Right hindlimb (tissue), 1 donor: ENCODE measurements around the gene CD6.

Source experiments
- DNase-seq: peaks from one replicate; pipeline ENCODE4 v3.0.0-alpha.2; 2018

The CD6 gene

DNA sequence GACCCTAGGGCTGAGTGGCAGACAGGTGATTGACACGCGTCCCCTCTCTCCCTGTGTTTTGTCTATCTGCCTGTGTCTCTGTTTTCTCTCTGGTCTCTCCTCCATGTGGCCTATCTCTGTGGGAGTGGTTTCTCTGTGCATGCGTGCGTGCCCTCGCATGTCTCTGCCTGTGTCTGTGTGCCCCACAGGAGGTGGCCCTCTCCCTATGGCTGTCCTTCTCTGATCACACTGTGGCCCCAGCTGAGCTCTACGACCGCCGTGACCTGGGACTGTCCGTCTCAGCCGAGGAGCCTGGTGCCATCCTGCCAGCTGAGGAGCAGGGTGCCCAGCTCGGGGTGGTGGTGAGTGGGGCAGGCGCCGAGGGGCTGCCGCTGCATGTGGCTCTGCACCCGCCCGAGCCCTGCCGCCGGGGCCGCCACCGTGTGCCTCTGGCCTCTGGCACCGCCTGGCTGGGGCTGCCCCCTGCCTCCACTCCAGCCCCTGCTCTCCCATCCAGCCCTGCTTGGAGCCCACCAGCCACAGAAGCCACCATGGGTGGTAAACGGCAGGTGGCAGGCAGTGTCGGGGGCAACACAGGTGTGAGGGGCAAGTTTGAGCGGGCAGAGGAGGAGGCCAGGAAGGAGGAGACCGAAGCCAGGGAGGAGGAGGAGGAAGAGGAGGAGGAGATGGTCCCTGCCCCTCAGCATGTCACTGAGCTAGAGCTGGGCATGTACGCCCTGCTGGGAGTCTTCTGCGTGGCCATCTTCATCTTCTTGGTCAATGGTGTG is 35.6 kb upstream of the CD6 start:
- no peak for DNase-seq

DNA sequence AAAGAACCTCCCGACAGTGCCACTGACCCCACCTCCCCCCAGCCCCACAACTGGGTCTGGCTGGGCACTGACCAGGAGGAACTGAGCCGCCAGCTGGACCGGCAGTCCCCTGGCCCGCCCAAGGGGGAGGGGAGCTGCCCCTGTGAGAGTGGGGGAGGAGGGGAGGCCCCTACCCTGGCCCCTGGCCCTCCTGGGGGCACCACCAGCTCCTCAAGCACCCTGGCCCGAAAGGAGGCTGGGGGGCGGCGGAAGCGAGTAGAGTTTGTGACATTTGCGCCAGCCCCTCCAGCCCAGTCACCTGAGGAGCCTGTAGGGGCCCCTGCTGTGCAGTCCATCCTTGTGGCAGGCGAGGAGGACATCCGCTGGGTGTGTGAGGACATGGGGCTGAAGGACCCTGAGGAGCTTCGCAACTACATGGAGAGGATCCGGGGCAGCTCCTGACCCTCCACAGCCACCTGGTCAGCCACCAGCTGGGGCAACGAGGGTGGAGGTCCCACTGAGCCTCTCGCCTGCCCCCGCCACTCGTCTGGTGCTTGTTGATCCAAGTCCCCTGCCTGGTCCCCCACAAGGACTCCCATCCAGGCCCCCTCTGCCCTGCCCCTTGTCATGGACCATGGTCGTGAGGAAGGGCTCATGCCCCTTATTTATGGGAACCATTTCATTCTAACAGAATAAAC is 34.9 kb upstream of the CD6 start:
- DNase-seq = no peak

DNA sequence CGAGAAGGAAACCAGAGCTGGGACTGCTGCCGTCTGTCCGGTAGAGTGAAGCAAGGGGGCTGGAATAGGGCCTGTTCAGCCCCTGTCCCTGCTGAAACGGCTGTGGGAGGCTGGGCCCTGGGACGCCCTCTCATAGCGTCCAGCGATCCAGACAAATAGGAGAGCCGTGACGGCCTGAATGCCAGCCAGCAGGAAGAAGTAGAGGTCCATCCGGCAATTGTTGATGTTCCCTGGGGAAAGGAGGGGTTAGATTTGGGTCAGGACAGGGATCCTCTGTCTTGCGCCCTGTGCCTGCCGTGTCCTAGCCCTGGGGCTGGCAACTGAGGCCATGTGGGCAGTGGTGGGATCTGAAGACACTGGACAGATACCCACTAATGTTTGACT is 34.3 kb upstream of the CD6 start:
- DNase-seq = no peak

DNA sequence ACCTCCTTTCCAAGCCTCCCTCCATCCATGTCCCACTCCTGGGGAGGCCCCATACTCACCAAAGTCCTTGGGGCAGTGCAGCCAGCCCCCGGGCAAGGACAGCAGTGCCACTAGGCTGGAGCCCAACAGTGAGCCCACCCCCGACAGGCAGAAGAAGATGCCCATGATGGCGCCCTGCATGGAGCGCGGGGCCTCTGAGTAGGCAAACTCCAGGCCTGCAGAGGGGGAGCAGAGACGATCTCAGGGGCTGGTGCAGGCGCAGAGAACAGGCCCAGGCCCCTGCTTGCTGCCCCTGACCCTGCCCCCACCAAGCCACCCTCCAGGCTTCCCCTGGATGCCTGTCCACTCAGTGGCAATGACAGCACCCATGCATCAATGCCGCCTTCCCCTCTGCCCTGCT is 33.7 kb upstream of the CD6 start:
- DNase-seq = no peak

DNA sequence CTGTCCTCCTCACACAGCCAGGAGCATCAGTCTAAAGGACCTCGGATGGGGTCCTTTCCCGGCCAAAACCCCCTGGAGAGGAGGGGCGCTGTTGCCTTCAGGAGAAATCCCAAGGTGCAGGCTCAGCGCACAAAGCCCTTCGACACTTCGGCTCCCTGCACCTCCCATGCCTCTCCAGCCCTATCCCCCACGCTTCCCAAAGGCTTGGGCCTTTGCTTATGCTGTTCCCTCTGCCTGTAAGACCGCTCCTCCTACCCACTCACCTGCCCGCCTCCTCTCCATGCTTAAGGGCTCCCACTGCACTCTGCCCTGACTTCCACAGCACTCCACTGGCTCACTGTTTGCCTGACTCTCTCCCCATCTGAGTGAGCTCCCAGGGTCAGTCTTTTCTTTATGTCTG is 33.0 kb upstream of the CD6 start:
- no peak for DNase-seq

DNA sequence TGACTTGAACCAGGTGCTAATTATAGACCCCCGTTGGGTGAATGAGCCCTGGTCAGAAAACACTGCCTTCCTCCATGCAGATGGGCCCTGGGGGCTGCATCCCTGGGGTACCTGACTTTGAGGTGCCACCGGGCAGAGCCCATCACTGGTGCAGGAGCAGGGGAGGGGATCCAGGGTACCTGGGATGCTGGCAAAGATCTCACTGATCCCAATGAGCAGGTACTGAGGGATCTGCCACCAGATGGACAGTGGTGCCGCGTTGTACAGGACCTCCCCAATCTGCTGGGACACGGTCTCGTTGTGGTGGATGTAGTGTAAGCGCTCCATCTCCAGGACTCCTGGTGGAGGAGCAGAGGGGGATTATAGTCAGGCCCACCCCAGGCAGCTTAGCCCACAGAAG is 32.2 kb upstream of the CD6 start:
- DNase-seq = no peak

DNA sequence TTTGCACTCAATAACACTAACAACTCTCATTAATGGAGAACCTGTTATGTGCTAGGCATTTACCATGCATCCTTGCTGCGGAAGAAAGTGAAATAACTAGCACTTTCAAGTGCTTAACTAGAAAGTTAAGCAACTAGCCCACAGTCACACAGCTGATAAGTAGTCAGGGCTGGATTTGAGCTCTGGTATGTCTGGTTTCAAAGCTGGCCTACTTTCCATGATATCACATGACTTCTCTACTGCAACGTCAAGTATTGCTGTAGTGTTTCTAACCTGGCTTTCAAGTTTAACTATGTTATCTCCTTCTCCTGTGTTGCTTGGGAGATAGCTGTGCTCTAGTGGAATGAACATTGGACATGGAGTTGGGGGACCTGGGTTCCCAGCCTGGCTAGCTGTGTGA is 31.6 kb upstream of the CD6 start:
- DNase-seq = no peak

DNA sequence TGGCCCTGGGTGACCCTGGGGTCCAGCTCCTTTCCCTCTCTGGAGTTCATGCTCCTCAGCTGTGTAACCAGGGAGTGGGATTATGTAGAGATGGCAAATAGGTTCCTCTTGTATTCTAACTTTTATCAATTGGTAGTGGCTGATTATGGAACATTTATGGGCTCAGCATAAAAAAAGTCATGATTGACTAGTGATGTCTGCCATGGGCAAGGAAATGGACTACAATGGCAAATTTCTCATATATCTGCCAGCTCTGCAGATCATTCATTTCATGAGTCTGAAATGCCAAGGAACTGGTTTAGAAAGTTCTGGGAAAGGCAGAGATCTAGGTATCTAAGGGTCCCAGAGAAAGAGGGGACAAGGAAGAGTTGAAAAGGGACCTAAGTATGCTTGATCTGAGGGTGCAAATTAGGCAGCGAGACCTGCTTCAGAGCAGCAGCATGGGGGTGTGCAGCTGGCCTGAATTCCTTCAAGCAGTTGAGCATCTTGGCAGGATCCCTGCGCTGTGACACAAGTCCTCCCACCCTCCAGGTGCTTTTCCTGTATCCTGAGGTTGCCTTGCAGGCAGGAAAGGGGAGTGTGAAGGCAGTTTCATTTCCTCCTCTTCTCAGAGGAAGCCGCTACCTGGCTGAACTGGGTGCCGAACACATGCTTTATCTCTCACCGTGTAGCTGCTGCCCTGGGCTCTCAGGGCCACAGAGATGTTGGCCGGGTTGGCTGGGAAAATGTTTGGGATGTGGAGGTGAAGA is 29.9 kb upstream of the CD6 start:
- no peak for DNase-seq

DNA sequence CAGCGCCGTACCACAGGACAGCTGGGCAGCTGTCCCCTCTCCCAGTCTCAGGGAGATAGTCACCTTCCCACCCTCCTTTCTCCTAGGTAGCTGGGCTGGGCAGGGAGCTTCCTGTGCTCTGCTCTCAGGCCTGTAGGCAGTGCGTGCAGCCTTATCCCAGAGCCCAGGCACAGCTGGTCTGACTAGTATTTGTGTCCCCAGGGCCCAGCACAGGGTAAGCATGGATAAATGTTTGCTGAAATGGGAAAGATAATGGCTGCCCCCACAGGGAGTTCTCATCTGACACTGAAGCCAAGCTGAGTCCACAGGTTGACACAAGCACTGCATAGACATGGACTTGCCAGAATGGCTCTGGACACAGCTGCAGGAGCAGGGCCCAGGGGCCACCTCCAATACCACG is 29.3 kb upstream of the CD6 start:
- DNase-seq = no peak

DNA sequence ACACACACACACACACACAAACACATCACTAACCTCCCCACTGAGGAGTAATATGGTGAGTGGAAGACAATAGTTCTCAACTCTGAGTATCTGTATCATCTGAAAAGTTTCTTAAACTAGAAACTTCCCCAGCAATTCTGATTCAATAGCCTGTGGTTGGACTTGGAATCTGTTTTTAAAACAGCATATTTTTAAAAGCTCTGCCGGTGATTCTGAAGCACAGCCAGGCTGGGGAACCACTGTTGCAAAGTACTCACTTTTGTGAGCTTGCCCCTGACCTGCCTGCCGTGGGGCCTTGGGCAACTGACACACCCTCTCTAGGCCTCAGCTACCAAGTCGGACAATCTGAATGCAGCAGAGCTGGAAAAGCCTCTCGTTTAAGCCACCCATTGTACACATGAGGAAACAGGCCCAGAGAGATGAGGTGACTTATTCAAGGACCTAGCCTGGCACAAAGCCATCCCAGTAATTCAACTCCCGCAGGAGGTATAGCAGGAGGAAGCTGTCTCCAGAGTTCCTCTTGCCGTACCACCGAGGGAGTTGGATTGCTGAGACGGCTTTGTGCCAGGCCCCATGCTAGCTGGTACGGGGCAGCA is 28.4 kb upstream of the CD6 start:
- DNase-seq = no peak

DNA sequence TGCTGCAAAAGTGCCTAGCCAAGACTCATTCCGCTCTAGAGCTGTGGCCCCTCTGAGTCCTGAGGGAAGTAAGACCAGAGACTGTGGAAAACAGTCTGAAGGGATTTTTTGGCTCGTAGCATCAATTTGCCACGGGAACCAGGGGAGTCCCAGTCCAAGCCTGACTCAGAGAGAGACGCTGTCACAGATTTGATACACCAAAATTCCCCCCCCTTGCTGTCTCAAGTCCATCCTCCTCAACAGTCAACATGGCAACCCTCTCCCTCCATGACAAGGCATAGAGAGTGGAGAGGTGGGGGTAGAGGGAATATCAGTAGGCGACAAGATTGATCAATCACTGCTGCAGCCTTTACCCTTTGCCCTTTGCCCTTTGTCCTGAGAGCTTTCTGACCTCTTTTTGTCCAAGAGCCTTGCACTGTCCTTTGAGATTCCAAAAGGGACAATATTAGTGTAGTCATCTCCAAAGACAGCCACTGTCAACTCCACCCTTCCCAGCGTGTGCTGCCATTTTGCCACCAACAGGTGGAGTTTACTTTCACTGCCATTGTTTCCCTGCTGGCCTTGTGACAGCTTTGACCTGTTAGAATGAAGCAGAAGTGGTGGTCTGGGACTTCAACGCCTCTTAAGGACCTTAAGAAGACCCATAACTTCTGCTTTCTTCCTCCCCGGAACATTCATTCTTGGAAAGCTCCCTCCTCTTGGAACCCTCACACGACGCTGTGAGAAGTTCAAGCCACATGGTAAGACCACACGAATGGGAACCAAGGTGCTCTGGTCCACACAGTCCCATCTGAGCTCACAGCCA is 26.8 kb upstream of the CD6 start:
- no peak for DNase-seq

DNA sequence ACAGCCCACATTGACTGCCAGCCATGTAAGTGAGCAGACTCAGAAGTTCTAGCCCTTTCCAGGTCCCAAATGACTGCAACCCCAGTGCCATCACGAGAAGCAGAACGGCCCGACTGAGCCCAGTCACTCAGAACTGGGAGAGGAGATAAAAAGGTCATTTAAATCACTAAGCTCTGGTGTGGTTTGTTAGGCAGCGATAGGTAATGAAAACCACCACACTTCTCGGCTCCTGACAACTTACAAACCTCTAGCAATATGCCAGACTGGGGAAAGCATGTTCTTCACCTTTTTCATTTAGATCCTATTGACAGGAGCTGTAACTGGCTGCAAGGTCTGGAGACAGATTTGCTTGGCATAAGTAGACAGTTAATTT is 26.2 kb upstream of the CD6 start:
- DNase-seq = no peak

DNA sequence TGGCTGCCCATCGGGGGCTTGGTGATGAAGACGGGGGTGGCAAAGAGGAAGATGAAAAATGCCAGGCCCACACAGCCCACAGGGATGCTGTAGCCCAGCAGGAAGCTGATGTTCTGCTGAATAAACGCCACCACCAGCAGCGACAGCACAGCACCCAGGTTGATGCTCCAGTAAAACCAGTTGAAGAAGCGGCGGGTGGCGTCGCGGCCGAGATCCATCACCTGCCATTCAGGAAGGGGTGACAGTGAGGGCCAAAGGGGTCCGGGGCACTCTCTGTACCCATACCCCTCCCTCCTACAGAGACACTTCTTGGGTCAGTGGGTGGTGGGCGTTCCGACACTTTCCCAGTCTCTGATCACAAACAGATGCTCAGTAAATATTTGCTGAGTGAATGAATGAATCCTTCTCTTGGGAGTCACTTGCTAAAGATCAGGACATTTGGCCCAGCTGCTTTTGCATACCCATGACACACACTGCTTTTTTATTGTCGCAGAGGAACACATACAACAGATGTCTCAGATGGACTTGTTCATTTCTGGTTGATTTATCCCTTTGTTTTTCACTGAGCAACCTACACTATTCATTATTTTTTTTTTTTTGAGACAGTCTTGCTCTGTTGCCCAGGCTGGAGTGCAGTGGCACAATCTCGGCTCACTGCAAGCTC is 24.7 kb upstream of the CD6 start:
- no peak for DNase-seq

DNA sequence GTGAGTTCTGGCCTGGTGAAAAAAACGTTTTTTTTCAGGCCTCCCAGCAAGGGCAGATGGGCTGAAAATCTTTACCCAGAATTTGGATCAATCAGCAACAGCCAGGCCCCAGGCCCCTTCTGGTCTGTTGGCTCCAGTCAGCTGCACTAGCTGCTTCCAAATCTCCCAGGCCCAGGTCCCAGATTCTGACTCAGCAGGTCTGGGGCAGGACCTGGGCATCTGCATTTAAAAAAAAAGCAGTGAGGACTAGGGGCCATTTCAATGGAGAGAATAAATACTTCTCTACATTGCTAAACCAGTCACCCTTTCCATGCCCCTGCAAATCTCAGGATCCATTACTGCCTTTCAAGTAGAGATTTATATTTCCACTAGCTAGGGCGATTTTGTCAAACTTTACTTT is 23.8 kb upstream of the CD6 start:
- no peak for DNase-seq

DNA sequence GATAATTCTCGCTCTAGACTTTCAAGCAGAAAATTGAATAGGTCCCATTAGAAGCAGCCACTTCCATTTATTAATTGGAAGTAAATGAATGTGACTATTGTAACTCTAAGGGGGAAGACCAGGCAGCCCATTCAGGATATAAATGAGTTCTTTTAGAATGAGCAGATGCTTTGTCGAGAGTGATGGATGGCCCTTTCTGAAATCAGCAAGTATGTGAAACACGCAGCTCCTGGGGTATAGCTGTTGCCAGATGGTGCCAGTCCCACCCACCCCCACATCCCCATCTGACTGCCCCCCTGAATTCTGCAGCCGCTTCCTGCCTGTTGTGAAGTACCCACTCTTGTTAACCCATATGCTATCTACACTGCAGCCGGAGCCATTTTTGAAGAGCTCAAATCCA is 23.2 kb upstream of the CD6 start:
- DNase-seq = no peak

DNA sequence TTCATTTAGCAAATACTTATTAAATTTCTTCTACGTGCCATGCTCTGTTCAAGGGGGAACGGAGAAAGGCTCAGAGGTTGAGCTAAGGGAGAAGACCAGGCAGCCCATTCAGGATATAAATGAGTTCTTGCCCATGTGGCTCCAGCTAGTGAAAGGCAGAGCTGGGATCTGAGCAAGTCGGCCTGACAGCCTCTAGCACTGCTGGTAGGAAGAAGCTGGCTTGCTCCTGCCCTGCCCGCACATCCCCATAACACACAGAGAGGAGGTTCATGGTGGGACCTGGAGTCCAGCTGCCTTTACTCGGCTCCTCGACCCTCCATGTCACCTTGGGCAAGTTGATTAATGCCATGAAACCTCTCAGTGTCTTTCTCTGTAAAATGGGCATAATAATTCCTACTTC is 21.5 kb upstream of the CD6 start:
- no peak for DNase-seq

DNA sequence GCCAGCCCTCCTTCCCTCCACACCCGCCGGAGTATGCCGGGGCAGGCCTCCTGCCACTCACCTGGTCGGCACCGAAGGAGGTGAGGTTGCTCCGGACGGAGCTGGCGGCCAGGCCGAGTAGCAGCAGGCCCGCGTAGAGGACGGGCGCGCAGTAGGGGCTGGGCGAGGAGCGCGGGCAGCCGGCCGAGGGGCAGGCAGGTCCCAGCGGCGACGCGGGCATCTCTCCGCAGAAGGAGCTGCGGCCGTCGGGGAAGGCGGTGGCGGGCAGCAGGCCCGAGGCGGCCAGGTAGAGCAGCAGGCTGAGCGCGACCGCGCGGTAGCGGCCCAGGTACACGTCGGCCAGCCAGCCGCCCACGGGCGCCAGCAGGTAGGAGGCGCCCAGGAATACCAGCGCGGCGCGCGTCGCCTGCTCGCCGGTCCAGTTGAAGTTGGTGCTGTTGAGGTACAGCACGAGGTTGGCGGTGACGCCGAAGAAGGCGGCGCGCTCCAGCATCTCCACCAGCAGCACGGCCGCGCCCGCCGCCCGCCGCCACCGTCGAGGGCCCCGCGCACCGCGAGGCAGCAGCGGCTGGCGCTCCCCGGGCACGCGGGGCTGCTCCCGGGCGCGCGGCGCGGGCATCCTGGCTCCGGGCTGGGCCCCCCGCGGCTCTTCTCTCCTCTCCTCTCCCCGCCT is 20.4 kb upstream of the CD6 start:
- no peak for DNase-seq

DNA sequence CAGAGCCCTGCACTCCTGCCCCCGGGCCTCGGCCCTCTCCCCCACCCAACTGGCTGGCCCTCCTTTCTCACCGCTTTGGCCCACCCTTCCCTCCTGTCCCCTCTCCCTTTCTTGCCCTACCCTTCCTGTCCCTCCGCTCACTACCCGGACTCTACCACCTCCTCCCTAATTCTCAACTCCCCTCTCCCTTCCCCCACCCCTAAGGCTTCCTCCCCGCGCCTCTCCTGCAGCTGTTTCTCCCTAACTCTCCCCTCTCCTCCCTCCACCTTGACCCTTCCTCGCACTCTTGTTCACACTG is 19.9 kb upstream of the CD6 start:
- DNase-seq = no peak

DNA sequence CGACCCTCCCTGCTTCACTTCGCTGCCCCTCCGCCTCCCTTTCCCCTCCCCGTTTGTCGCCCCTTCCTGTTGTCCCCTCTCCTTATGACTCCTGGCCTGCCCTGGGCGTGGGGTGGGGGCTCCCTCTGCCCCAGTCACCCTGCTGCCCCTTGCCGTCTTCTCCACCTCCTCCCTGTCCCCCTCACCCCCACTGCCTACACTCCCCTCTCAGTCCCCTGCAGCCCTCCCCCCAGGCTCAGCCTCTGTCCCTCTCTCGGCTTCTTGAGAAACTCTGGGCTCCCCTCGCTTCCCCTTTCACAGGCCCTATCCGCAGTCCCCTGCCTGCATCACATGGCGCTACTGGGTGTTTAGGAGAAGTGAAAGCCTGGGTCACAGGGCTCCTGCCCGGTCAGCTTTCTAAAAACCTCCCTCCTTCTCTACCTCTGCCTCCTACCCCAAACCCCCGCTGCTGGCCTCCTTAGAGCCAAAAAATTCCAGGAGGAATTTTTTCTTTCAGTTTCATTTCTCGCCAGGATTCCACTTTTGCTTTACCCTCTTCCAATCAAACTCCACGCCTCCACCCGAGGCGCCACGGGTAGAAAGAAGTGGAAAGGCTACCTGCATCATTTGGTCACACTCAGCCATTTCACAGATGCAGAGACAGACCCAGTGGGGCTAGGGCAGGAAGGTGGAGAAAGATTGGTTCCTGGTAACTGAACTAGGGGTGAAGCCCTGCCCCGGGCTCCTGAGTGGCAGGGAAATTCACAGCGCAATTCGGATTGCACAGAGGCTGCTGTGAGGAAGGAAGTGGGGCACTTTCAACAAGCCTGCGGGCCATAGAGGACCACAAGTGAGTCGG is 19.4 kb upstream of the CD6 start, which contains the start of gene SLC15A3:
TSS of gene SLC15A3 (minus strand) at position 273 of the 838 bp plus-strand sequence. CDS start 625 bp downstream, outside the sequence.
- DNase-seq = peak; percentile 68

DNA sequence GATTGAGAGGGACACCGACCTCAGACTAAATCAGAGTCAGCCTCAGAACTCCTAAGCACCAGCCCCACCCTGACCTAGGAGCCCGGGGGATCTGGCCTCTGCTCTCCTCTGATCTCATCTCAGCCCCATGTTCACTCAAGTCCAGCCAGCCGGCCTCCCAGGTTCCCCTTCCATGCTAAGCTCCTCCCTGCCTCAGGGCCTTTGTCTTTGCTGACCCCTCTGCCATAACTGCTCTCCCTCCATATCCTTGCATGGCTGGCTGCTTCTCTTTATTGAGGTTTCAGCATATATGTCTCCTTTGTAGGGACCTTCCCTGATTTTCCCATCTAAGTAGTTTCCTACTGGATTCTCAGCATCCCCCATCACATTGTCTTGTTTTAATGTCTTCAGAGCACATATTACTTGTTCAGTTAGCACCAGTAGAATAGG is 18.7 kb upstream of the CD6 start:
- no peak for DNase-seq

DNA sequence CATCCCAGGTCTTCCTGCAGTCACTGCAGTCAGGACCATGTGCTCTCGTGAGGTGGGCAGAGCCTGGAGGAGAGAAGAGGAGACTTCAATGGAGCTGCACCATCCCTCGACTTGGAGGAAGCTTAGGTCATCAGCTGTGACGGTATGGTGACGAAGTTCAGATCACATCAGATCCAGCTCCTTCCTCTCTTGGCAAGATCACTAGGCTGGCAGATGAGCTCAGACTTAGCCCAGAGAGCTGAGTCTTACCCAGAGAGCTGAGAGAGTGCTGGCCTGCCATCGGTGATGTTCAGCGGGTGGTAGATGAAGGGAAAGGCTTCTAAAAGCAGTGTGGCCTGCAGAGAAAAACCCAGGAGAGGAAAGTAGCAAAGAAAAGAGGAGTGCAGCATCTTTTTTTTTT is 17.7 kb upstream of the CD6 start:
- no peak for DNase-seq
